OCI-LY1 (cell line): Measurements from ENCODE around the gene ITK.

ENCODE experiments used
- H2AFZ ChIP-seq: fragments of 200-600 bp; sonication (generic), shearing (Covaris generic); 2 replicates; pipeline ENCODE4 v1.6.0; 2014; ENCODE audit warnings: antibody characterized with exemption, mild to moderate bottlenecking, low read length
- H3F3A ChIP-seq: fragments of 200-600 bp; sonication (generic), shearing (Covaris generic); 2 replicates; pipeline ENCODE4 v1.6.0; 2014; ENCODE audit warnings: mild to moderate bottlenecking, antibody characterized with exemption, low read length, moderate library complexity; ENCODE audit not compliant: insufficient read depth
- H3K27ac ChIP-seq: fragments of 200-600 bp; sonication (generic); 2 replicates; pipeline ENCODE4 v1.5.1; 2014; ENCODE audit warnings: low read length, mixed run types, mild to moderate bottlenecking, low read depth; ENCODE audit not compliant: poor library complexity, severe bottlenecking
- H3K27me3 ChIP-seq: fragments of 200-600 bp; sonication (generic); 2 replicates; pipeline ENCODE4 v1.6.0; 2014; ENCODE audit warnings: antibody characterized with exemption, mild to moderate bottlenecking, low read length, moderate library complexity; ENCODE audit not compliant: insufficient read depth
- H3K36me3 ChIP-seq: fragments of 200-600 bp; sonication (generic); 2 replicates; pipeline ENCODE4 v1.6.1; 2014; ENCODE audit warnings: mild to moderate bottlenecking, antibody characterized with exemption, low read length, moderate library complexity, mixed read lengths; ENCODE audit not compliant: insufficient read depth
- H3K4me1 ChIP-seq: fragments of 200-600 bp; sonication (generic); 2 replicates; pipeline ENCODE4 v1.5.1; 2014; ENCODE audit warnings: mild to moderate bottlenecking, low read length, moderate library complexity; ENCODE audit not compliant: insufficient read depth, severe bottlenecking
- H3K4me2 ChIP-seq: fragments of 200-600 bp; sonication (generic), shearing (Covaris generic); 2 replicates; pipeline ENCODE4 v1.6.1; 2014; ENCODE audit warnings: low read length
- H3K4me3 ChIP-seq: fragments of 200-600 bp; sonication (generic); 2 replicates; pipeline ENCODE4 v1.5.1; 2014; ENCODE audit warnings: low read length, low read depth, mild to moderate bottlenecking, mixed read lengths; ENCODE audit not compliant: poor library complexity, severe bottlenecking
- H3K79me2 ChIP-seq: fragments of 200-600 bp; shearing (Covaris generic); 2 replicates; pipeline ENCODE4 v1.6.1; 2016; ENCODE audit warnings: mixed run types, low read length, mixed read lengths; ENCODE audit not compliant: insufficient read depth
- H3K9ac ChIP-seq: fragments of 200-600 bp; sonication (generic), shearing (Covaris generic); 2 replicates; pipeline ENCODE4 v1.6.1; 2014; ENCODE audit warnings: mild to moderate bottlenecking, low read length, mixed read lengths
- H3K9me2 ChIP-seq: fragments of 200-600 bp; sonication (generic), shearing (Covaris generic); 2 replicates; pipeline ENCODE4 v1.6.1; 2014; ENCODE audit warnings: low read depth, mild to moderate bottlenecking, low read length, mixed read lengths
- H3K9me3 ChIP-seq: fragments of 200-600 bp; shearing (Covaris generic); 2 replicates; pipeline ENCODE4 v1.6.1; 2014; ENCODE audit warnings: low read length, mixed read lengths
- H4K20me1 ChIP-seq: fragments of 200-600 bp; sonication (generic), shearing (Covaris generic); 2 replicates; pipeline ENCODE4 v1.6.0; 2016; ENCODE audit warnings: mild to moderate bottlenecking, low read length; ENCODE audit not compliant: insufficient read depth
- EZH2 ChIP-seq: fragments of 200-600 bp; sonication (generic), shearing (Covaris generic); IDR thresholded peaks from 2 replicates; pipeline ENCODE4 v1.8.0; 2017; ENCODE audit warnings: borderline replicate concordance, mixed run types, mild to moderate bottlenecking, antibody characterized with exemption, low read length, moderate library complexity, mixed read lengths
- TF ChIP-seq, protein P1 (sequence below): fragments of 200-600 bp; sonication (generic), shearing (Covaris generic); IDR thresholded peaks from 2 replicates; pipeline ENCODE4 v1.5.1; 2017; ENCODE audit warnings: mild to moderate bottlenecking, antibody characterized with exemption, low read length, moderate library complexity, mixed read lengths

Gene ITK

DNA sequence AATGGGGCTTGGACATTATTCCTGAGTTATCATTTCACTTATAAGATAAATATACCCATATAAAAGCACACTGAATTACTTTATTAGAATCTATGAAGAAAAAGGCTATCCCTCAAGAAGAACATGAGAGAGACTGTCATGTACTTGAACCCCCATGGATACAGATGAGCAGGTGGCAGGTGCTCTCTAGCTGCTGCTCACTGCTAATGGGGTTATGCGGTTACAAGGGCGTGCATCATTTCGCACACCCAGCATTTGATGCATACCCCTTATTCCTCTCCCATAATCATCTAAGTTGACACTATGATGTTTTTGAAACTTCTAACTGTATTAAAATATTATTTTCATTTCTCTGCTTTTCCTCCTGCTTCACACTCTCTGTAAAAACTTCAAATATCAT is 16.4 kb downstream of the ITK start:
- Histone ChIP-seq H3K27ac (peak overlapping the region; percentile 24), H3K9me3 (no peaks in the 10 kb centered on the region), H2AFZ (no peak overlapping the region), H3K9me2 (no peaks in the 10 kb centered on the region), H3K4me3 (no peak overlapping the region), H3K36me3 (peaks cover 6% of the 10 kb centered on the region; the same call in 1 of the 2 replicates), H4K20me1 (no peaks in the 10 kb centered on the region), H3K4me1 (peaks cover 46% of the 10 kb centered on the region), H3K27me3 (no peaks in the 10 kb centered on the region), H3K79me2 (peaks cover 20% of the 10 kb centered on the region; the same call in 1 of the 2 replicates), H3K4me2 (no peak overlapping the region; the same call in 1 of the 2 replicates), H3F3A (no peaks in the 10 kb centered on the region), H3K9ac (no peak overlapping the region)
- no peak for TF ChIP-seq EZH2
- TF ChIP-seq, protein P1, sequence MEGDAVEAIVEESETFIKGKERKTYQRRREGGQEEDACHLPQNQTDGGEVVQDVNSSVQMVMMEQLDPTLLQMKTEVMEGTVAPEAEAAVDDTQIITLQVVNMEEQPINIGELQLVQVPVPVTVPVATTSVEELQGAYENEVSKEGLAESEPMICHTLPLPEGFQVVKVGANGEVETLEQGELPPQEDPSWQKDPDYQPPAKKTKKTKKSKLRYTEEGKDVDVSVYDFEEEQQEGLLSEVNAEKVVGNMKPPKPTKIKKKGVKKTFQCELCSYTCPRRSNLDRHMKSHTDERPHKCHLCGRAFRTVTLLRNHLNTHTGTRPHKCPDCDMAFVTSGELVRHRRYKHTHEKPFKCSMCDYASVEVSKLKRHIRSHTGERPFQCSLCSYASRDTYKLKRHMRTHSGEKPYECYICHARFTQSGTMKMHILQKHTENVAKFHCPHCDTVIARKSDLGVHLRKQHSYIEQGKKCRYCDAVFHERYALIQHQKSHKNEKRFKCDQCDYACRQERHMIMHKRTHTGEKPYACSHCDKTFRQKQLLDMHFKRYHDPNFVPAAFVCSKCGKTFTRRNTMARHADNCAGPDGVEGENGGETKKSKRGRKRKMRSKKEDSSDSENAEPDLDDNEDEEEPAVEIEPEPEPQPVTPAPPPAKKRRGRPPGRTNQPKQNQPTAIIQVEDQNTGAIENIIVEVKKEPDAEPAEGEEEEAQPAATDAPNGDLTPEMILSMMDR = no peak

DNA sequence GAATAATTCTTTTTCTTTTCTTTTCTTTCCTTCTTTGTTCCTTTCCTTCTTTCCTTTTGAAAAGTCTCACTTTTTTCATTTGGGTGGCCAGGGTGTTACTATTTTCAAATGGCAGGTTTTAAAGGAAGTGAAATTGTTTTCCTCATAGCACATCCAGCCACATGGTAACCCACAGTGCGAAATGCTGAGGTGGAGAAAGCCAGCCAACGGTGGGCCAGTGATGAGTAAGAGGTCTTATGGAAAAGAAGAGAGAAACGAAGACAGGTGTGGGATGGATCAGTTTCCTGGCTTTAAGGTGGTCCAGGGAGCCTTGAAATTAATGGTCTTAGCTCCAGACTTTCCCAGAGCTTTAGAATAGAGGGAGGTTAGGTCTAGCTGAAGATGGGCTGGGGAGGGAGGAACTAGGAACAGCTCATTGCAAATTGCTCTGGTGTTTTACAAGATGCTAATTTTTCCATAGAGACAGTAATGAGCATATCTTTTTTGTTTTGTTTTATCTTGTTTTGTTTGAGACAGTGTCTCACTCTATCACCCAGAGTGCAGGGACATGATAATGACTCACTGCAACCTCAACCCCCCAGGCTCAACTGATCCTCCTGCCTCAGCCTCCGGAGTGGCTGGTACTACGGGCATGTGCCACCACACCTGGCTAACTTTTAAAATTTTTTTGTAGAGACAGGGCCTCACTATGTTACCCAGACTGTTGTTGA is 17.8 kb downstream of the ITK start:
- H3K9ac ChIP-seq = no peak overlapping the region
- H3K9me3 ChIP-seq = no peaks in the 10 kb centered on the region
- H4K20me1 ChIP-seq = no peaks in the 10 kb centered on the region
- peaks cover 57% of the 10 kb centered on the region for H3K4me1 ChIP-seq
- no peak overlapping the region for H3K4me2 ChIP-seq
- TF ChIP-seq, protein P1 = no peak
- no peak for TF ChIP-seq EZH2
- no peak overlapping the region for H3K4me3 ChIP-seq
- H3F3A ChIP-seq = no peaks in the 10 kb centered on the region
- H3K27ac ChIP-seq = no peak overlapping the region
- no peaks in the 10 kb centered on the region for H3K27me3 ChIP-seq
- no peaks in the 10 kb centered on the region for H3K9me2 ChIP-seq
- H2AFZ ChIP-seq = no peak overlapping the region
- peaks cover 6% of the 10 kb centered on the region; the same call in 1 of the 2 replicates for H3K36me3 ChIP-seq
- peaks cover 25% of the 10 kb centered on the region; the same call in 1 of the 2 replicates for H3K79me2 ChIP-seq

DNA sequence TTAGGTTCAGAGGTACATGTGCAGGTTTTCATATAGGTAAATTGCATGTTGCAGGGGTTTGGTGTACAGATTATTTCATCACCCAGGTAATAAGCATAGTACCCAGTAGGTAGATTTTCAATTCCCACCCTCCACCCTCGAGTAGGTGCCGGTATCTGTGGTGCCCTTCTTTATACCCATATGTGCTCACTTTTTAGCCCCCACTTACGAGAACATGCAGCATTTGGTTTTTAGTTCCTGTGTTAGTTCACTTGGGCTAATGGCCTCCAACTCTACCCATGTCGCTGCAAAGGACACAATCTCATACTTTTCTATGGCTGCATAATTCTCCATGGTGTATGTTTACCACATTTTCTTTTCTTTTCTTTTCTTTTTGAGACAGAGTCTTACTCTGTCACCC is 21.2 kb downstream of the ITK start:
- Histone ChIP-seq H3K9me3 (no peaks in the 10 kb centered on the region), H4K20me1 (no peaks in the 10 kb centered on the region), H3K4me1 (peaks cover 45% of the 10 kb centered on the region), H3F3A (no peaks in the 10 kb centered on the region), H3K36me3 (no peaks in the 10 kb centered on the region; the same call in 1 of the 2 replicates), H3K79me2 (peaks cover 16% of the 10 kb centered on the region; the same call in 1 of the 2 replicates), H3K4me3 (no peak overlapping the region), H3K4me2 (no peak overlapping the region), H2AFZ (no peak overlapping the region), H3K9ac (no peak overlapping the region), H3K27ac (no peak overlapping the region), H3K9me2 (no peaks in the 10 kb centered on the region), H3K27me3 (no peaks in the 10 kb centered on the region)
- TF ChIP-seq EZH2 = no peak
- TF ChIP-seq, protein P1 = no peak
